WTC11 (cell line): Measurements from ENCODE around the gene FOXA3. TPM values are rescaled to one million over a fixed set of nuclear protein-coding genes. Genes with fewer than 3 reads are reported as not detected.
"Not testable (repeated sequence)": the region's sequence is repeated elsewhere in the genome, so short reads cannot be mapped to it uniquely, and the experiment has no call there.

ENCODE experiments used
- ATAC-seq: fragments of 200-7000 bp; cut with Tn5 transposase; 2 replicates; pipeline ENCODE4 v1.10.0; 2021; ENCODE audit warnings: mild to moderate bottlenecking, moderate library complexity
- CTCF ChIA-PET: fragments of 300-600 bp; sonication (Branson Sonifier 250); formaldehyde crosslinking; loops from one replicate; lab custom pipeline; 2021; ENCODE audit warnings: antibody characterized with exemption; lab: Charles Lee
- POLR2A ChIA-PET: fragments of 350-600 bp; sonication (Branson Sonifier 250); formaldehyde crosslinking; loops from one replicate; lab custom pipeline; 2021; ENCODE audit warnings: antibody characterized with exemption; lab: Charles Lee
- DNase-seq: peaks from one replicate; pipeline ENCODE4 v3.0.0; 2021; ENCODE audit warnings: low spot score
- H3K27ac Mint-ChIP-seq: 2 replicates; pipeline ENCODE4 v1.8.0; 2021; ENCODE audit warnings: mixed read lengths
- H3K27me3 Mint-ChIP-seq: 2 replicates; pipeline ENCODE4 v1.8.0; 2021; ENCODE audit warnings: low read depth, mild to moderate bottlenecking, moderate library complexity, mixed read lengths
- H3K36me3 Mint-ChIP-seq: 2 replicates; pipeline ENCODE4 v1.8.0; 2021; ENCODE audit warnings: mixed read lengths
- H3K4me1 Mint-ChIP-seq: 2 replicates; pipeline ENCODE4 v1.8.0; 2022; ENCODE audit warnings: mixed read lengths
- H3K4me3 Mint-ChIP-seq: 2 replicates; pipeline ENCODE4 v1.8.0; 2021; ENCODE audit warnings: mild to moderate bottlenecking, moderate library complexity, mixed read lengths
- H3K9me3 Mint-ChIP-seq: 2 replicates; pipeline ENCODE4 v1.8.0; 2021; ENCODE audit warnings: mixed read lengths
- ATF1 ChIP-seq: sonication (generic); formaldehyde crosslinking; IDR thresholded peaks from 2 replicates; pipeline ENCODE4 v1.8.1; 2023; ENCODE audit warnings: mild to moderate bottlenecking, moderate library complexity, missing genetic modification reagents
- CREB1 ChIP-seq: sonication (generic); formaldehyde crosslinking; IDR thresholded peaks from 2 replicates; pipeline ENCODE4 v1.8.0; 2023; ENCODE audit warnings: mild to moderate bottlenecking, missing genetic modification reagents
- GABPB1 ChIP-seq: sonication (generic); formaldehyde crosslinking; IDR thresholded peaks from 2 replicates; pipeline ENCODE4 v1.8.1; 2023; ENCODE audit warnings: mild to moderate bottlenecking, missing genetic modification reagents
- GTF2I ChIP-seq: fragments of 250-450 bp; sonication (Bioruptor Pico); conservative IDR thresholded peaks from 2 replicates; pipeline ENCODE4 v1.4.0; 2021; ENCODE audit warnings: mild to moderate bottlenecking
- JAZF1 ChIP-seq: fragments of 250-450 bp; sonication (Bioruptor Pico); IDR thresholded peaks from 2 replicates; pipeline ENCODE4 v1.9.0; 2021; ENCODE audit warnings: moderate library complexity, mild to moderate bottlenecking, inconsistent platforms
- KAT7 ChIP-seq: sonication (generic); formaldehyde crosslinking; IDR thresholded peaks from 2 replicates; pipeline ENCODE4 v1.8.1; 2023; ENCODE audit warnings: missing genetic modification reagents, mild to moderate bottlenecking, borderline replicate concordance
- MAX ChIP-seq: sonication (generic); formaldehyde crosslinking; IDR thresholded peaks from 2 replicates; pipeline ENCODE4 v1.8.0; 2022; ENCODE audit warnings: mild to moderate bottlenecking, missing genetic modification reagents
- PRRX2 ChIP-seq: fragments of 250-450 bp; sonication (Bioruptor Pico); IDR thresholded peaks from 2 replicates; pipeline ENCODE4 v1.8.0; 2021; ENCODE audit warnings: mild to moderate bottlenecking
- TCF7 ChIP-seq: sonication (generic); formaldehyde crosslinking; IDR thresholded peaks from 2 replicates; pipeline ENCODE4 v1.8.0; 2022; ENCODE audit warnings: mild to moderate bottlenecking, low read depth, missing genetic modification reagents, moderate library complexity
- TP53 ChIP-seq: sonication (generic); formaldehyde crosslinking; IDR thresholded peaks from 2 replicates; pipeline ENCODE4 v1.8.1; 2023; ENCODE audit warnings: mild to moderate bottlenecking, missing genetic modification reagents
- USF1 ChIP-seq: sonication (generic); formaldehyde crosslinking; IDR thresholded peaks from 2 replicates; pipeline ENCODE4 v1.8.0; 2022; ENCODE audit warnings: mild to moderate bottlenecking, missing genetic modification reagents
- ZNF121 ChIP-seq: sonication (generic); formaldehyde crosslinking; IDR thresholded peaks from 2 replicates; pipeline ENCODE4 v1.8.0; 2023; ENCODE audit warnings: missing genetic modification reagents
- total RNA-seq: library from RNA; stranded (reverse); gene quantifications from 3 replicates; pipeline ENCODE4 v1.2.3, GENCODE V29; 2021
- TF ChIP-seq, protein P1 (sequence below): sonication (generic); formaldehyde crosslinking; IDR thresholded peaks from 2 replicates; pipeline ENCODE4 v1.8.1; 2022; ENCODE audit warnings: missing genetic modification reagents, borderline replicate concordance

Gene FOXA3
- total RNA-seq, 1 experiment from 2014 or later: 20.7 TPM

DNA sequence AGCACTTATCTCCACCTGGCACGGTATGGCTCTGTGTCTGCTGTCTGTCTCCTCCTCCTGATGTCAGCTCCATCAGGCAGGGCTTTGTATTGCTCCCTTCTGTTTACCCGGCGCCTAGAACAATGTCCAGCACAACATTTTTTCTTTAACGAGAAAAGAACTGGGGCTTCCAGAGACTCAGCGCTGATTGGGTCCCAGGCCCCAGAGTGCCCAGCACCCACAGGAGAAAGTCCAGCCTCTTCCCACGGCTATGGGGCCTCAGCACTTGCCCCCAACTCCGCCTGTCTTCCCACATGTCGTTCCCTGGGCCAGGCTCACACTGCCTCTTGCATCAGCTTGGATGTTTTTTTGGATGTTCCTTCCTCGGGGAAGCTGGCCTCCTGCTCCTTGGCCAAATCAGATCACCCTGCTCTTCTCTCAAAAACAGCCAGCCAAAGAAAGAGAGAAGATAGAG, 31.4 kb downstream of the FOXA3 start:
- POLR2A ChIA-PET: no interaction called here
- peak; percentile 96 for TF ChIP-seq GABPB1
- no peak for TF ChIP-seq TCF7 (CRISPR knock-in tag)

DNA sequence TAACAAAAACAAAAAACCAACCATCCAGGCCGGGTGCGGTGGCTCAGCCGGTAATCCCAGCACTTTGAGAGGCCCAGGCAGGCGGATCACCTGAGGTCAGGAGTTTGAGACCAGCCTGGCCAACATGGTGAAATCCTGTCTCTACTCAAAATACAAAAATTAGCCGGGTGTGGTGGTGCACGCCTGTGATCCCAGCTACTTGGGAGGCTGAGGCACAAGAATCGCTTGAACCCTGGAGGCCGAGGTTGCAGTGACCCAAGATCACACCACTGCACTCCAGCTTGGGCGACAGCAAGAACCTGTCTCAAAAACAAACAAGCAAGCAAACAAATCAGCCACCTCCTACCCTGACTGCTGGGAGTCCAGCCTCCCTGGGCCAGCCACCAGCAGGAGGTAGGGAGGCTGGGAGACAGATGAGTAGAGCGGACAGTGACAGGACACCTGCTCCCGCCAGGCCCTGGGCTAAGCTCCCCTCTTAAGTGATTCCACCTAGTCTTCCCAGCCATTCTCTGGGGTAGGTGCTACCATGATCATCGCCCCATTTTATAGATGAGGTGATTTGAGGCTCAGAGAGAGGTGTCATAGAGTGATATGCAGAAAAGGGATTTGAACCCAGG, 32.0 kb downstream of the FOXA3 start:
- H3K36me3 Mint-ChIP-seq: peaks cover 33% of the 10 kb centered on the region
- H3K9me3 Mint-ChIP-seq, H3K4me3 Mint-ChIP-seq, POLR2A ChIA-PET, CTCF ChIA-PET, DNase-seq, ATAC-seq, H3K27ac Mint-ChIP-seq: not testable (repeated sequence)
- H3K27me3 Mint-ChIP-seq: peaks cover 12% of the 10 kb centered on the region
- peaks cover 10% of the 10 kb centered on the region for H3K4me1 Mint-ChIP-seq

More for the DNA sequence above, 31.4 kb downstream of the FOXA3 start:
- Mint-ChIP-seq H3K27me3 (peaks cover 7% of the 10 kb centered on the region), H3K27ac (no peak overlapping the region), H3K4me1 (peaks cover 5% of the 10 kb centered on the region), H3K36me3 (peaks cover 28% of the 10 kb centered on the region), H3K4me3 (no peak overlapping the region), H3K9me3 (no peaks in the 10 kb centered on the region)
- CTCF ChIA-PET: no interaction called here
- no peak for ATAC-seq
- no peak for DNase-seq

DNA sequence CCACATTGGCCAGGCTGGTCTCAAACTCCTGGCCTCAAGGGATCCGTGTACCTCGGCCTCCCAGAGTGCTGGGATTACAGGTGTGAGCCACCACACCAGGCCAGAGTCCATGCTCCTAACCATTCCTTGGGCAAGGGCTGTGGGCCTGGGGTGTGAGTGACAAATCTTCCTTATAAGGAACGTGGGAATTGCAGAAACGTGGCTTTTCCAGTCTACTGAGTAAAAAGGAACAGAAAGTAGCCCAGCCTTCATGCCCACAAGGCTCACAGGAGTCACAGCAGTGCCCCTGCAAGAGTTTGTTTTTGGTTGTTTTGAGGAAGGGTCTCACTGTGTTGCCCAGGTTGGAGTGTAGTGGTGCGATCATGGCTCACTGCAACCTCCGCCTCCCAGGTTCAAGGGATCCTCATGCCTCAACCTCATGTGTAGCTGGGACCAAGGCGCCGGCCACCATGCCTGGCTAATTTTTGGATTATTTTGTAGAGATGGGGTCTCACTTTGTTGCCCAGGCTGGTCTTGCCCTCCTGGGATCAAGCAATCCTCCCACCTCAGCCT, 33.2 kb downstream of the FOXA3 start:
- TF ChIP-seq ATF1 (no peak), ZNF121 (CRISPR knock-in tag) (peak; percentile 81)
- TF ChIP-seq, all 79 proteins: peak for 1

GRCh38 chr19:45899253-45899652, 35.1 kb downstream of the FOXA3 start:
- Mint-ChIP-seq H3K4me3 (no peak overlapping the region), H3K27ac (no peak overlapping the region), H3K27me3 (peaks cover 25% of the 10 kb centered on the region), H3K36me3 (peaks cover 33% of the 10 kb centered on the region), H3K4me1 (peaks cover 12% of the 10 kb centered on the region), H3K9me3 (no peaks in the 10 kb centered on the region)
- CTCF ChIA-PET: no interaction called here
- POLR2A ChIA-PET: no interaction called here
- no peak for TF ChIP-seq TP53 (CRISPR knock-in tag)
- no peak for TF ChIP-seq KAT7 (CRISPR knock-in tag)
- no peak for TF ChIP-seq JAZF1 (CRISPR knock-in tag)
- TF ChIP-seq TCF7 (CRISPR knock-in tag): no peak
- no peak for TF ChIP-seq ZNF121 (CRISPR knock-in tag)
- TF ChIP-seq GTF2I (CRISPR knock-in tag): no peak
- TF ChIP-seq MAX: no peak
- TF ChIP-seq CREB1 (CRISPR knock-in tag): no peak
- TF ChIP-seq, protein P1, sequence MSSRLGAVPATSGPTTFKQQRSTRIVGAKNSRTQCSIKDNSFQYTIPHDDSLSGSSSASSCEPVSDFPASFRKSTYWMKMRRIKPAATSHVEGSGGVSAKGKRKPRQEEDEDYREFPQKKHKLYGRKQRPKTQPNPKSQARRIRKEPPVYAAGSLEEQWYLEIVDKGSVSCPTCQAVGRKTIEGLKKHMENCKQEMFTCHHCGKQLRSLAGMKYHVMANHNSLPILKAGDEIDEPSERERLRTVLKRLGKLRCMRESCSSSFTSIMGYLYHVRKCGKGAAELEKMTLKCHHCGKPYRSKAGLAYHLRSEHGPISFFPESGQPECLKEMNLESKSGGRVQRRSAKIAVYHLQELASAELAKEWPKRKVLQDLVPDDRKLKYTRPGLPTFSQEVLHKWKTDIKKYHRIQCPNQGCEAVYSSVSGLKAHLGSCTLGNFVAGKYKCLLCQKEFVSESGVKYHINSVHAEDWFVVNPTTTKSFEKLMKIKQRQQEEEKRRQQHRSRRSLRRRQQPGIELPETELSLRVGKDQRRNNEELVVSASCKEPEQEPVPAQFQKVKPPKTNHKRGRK (CRISPR knock-in tag): no peak
- TF ChIP-seq USF1: no peak
- TF ChIP-seq PRRX2 (CRISPR knock-in tag): no peak
- ATAC-seq (no peak), DNase-seq (no peak)

More for the DNA sequence above, 33.2 kb downstream of the FOXA3 start:
- CTCF ChIA-PET: no interaction called here
- ATAC-seq: no peak
- H3K4me3 Mint-ChIP-seq: no peak overlapping the region
- no peak for DNase-seq
- POLR2A ChIA-PET: no interaction called here
- H3K4me1 Mint-ChIP-seq: peaks cover 10% of the 10 kb centered on the region
- no peak overlapping the region for H3K27ac Mint-ChIP-seq
- peaks cover 33% of the 10 kb centered on the region for H3K36me3 Mint-ChIP-seq
- H3K9me3 Mint-ChIP-seq: no peaks in the 10 kb centered on the region
- peaks cover 23% of the 10 kb centered on the region for H3K27me3 Mint-ChIP-seq
